SKM-1 treated with dmso at 0.1 percent for 144 hours (cell line): Measurements from ENCODE around the gene MTERF2.
"Not testable (repeated sequence)": the region's sequence is repeated elsewhere in the genome, so short reads cannot be mapped to it uniquely, and the experiment has no call there.

ENCODE experiments used
- DNase-seq: peaks from one replicate; lab custom pipeline; 2025; ENCODE audit not compliant: unreplicated experiment; lab: John Stamatoyannopoulos, UW

MTERF2 gene, protein sequence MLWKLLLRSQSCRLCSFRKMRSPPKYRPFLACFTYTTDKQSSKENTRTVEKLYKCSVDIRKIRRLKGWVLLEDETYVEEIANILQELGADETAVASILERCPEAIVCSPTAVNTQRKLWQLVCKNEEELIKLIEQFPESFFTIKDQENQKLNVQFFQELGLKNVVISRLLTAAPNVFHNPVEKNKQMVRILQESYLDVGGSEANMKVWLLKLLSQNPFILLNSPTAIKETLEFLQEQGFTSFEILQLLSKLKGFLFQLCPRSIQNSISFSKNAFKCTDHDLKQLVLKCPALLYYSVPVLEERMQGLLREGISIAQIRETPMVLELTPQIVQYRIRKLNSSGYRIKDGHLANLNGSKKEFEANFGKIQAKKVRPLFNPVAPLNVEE

GRCh38 chr12:106986625-106987389 lies at the start of gene MTERF2:
TSS of gene MTERF2 (minus strand) at chr12:106987146. CDS start at chr12:106978714, 8,432 bp downstream.
- DNase-seq: peak; percentile 46

DNA sequence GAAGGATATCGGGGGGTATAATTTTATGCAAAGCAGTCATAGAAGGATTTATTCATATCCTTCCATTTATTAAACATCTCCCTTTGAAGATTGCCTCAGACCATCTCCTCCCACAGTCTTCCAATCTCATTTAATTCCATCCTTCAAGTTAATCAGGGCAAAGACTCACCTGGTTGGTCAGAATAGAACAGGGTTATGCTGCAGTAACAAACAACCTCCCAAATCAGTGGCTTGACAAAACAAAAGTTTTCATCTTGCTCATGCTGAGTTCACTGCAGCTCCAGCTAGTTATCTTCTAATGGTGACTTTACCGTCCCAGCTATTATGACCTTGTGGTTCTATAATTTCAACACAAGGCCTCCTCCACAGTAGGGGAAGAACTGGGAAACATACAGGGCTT lies 48.8 kb upstream of the MTERF2 start:
- DNase-seq: no peak

- no peak for DNase-seq
Observed at GRCh38 chr12:107033758-107034739, 47.1 kb upstream of the MTERF2 start.

- no peak for DNase-seq
Observed at GRCh38 chr12:107032266-107032665, 45.3 kb upstream of the MTERF2 start.

DNA sequence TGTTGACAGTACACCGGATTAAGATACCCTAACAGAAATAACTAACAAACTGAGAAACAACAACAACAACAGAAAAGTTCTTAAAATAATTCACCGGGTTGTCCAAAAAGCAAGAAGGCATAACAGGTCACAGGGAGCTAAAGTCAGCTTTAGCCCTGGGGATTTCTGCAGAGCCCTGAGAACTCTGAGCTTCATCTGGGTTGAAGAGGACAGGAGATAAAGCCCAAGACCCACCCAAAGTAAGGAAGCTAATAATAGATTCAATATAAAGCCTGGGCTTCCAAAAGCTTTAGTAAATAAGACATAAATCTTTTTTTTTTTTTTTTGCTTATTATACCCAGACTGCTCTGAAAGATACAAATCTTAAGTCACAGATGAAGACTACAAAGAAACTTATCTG lies 44.1 kb upstream of the MTERF2 start:
- no peak for DNase-seq

- DNase-seq: no peak
Observed at GRCh38 chr12:107029081-107029480, 42.1 kb upstream of the MTERF2 start.

GRCh38 chr12:107027636-107028053 lies 40.7 kb upstream of the MTERF2 start:
- DNase-seq: no peak

DNA sequence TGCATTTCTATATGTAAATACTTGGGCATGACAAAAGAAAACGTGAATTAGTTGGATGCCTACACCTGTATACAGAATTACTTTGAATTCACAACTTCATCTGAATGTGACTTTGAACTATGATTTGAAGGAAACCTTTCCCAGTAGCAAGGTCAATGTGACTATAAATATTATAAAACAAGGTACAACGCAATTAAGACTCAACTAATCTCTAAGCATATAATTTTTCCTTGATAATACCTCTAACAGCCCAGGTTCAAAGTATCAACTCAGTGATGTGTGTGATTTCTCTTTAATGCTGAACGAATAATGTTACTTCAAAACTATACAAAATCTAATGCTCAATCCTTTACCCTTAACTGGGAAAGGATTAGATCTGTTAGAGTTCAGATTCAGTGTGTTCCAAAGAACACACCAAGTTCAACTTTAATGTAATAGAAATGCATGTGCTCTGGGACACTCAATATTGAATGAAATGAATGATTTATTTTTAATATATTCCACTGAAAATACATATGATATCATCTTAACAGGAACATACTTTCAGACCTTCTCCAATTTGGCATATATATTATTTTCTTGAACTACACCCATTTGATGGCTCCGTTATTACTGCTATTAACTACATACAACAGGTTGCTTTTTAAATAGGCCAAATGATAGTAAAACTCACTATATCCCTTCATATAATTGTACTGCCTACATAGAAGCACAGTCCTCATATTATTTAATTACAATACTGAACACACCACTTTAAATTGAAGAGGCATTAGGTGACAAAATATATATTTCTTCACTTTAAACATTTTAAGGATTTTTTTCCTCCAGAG lies 40.1 kb upstream of the MTERF2 start:
- no peak for DNase-seq

DNA sequence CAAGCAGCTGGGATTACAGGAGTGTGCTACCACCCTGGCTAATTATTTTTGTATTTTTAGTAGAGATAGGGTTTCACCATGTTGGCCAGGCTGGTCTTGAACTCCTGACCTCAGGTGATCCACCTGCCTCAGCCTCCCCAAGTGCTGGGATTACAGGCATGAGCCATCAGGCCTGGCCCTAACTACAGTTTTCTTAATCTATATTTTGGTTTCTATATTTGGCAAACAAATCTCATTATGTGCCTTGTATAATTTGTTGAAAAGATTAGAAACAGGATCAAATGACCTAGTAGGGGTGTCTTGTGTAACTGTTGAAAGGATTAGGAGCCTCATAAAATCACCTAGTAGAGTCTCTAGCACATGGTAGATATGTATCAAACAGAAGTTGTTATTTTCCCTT lies 39.4 kb upstream of the MTERF2 start:
- not testable (repeated sequence) for DNase-seq

- no peak for DNase-seq
Observed at GRCh38 chr12:107025671-107026070, 38.7 kb upstream of the MTERF2 start.

GRCh38 chr12:107019546-107019945 lies 32.6 kb upstream of the MTERF2 start:
- no peak for DNase-seq

GRCh38 chr12:107017042-107017441 lies 30.1 kb upstream of the MTERF2 start:
- no peak for DNase-seq

- DNase-seq: no peak
Observed at GRCh38 chr12:107014055-107014454, 27.1 kb upstream of the MTERF2 start.

GRCh38 chr12:107012736-107013425 lies 25.9 kb upstream of the MTERF2 start:
- DNase-seq: no peak

DNA sequence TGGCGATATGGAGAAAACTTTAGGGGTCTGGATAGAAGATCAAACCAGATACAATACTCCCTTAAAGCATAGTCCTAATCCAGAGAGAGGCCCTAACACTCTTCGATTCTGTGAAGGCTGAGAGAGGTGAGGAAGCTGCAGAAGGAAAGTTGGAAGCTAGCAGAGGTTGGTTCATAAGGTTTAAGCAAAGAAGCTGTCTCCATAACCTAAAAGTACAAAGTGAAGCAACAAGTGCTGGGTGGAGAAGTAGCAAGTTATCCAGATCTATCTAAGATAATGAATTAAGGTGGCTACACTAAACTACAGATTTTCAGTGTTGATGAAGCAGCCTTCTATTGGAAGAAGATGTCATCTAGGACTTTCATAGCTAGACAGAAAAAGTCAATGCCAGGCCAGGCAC lies 24.6 kb upstream of the MTERF2 start:
- no peak for DNase-seq

DNA sequence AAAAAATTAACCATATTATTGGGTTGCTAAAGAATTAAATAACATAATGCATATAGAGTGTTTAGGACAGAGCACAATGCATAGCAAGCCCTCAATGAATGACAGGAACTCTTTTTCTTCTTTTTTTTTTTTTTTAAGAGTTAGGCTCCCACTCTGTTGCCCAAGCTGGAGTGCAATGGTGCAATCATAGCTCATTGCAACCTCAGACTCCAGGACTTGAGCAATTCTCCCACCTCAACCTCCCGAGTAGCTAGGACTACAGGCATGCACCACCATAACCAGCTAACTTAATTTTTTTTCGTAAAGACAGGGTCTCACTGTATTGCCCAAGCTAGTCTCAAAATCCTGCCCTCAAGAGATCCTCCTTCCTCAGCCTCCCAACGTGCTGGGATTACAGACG lies 20.5 kb upstream of the MTERF2 start:
- no peak for DNase-seq

DNA sequence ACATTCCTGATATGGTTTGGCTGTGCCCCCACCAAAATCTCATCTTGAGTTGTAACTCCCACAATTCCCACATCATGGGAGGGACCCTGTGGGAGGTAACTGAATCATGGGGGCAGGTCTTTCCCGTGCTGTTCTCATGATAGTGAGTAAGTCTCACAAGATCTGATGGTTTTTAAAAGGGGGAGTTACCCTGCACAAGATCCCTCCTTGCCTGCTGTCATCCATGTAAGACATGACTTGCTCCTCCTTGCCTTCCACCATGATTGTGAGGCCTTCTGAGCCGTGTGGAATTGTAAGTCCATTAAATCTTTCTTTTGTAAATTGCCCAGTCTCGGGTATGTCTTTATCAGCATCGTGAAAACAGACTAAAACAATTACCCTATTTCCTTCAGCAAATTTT lies 15.7 kb upstream of the MTERF2 start:
- DNase-seq: not testable (repeated sequence)

DNA sequence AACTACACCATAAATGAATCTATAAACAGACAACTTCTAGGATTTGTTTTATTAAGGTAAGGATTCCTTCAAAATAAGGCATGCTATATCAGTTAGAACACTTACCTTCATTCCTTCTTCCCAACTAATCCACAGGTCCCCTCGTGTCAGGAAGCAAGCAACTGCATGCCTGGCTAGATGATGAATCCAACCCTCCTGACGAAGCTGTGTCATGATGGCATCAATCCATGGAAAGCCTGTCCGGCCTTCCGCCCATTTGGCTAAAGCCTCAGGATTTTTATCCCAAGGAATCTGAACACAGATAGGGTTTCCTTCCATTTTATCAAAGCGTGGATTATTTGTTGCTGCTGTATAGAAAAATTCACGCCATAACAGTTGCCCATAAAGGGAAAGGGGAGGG lies 12.5 kb upstream of the MTERF2 start:
- no peak for DNase-seq

GRCh38 chr12:106997916-106998315 lies 11.0 kb upstream of the MTERF2 start:
- DNase-seq: no peak

- not testable (repeated sequence) for DNase-seq
Observed at GRCh38 chr12:106996102-106996501, 9.2 kb upstream of the MTERF2 start.
